Testis (tissue), 2 donors: ENCODE measurements around the gene SLC2A10.

Experiments used
- CTCF ChIP-seq, 3 experiments: fragments of 450-650 bp in 2 of 3; fragments of 200-600 bp in 1 of 3; sonication (generic) in 1 of 3; IDR thresholded peaks; one replicate each; pipeline ENCODE4 v1.5.1; 2016 to 2019; ENCODE audit warnings: antibody characterized with exemption in 3 of 3, mild to moderate bottlenecking in 2 of 3, moderate library complexity in 1 of 3
- POLR2A ChIP-seq: fragments of 450-650 bp; IDR thresholded peaks from one replicate; pipeline ENCODE4 v1.6.1; 2017; ENCODE audit warnings: antibody characterized with exemption, mild to moderate bottlenecking, moderate library complexity

- TF ChIP-seq CTCF (IDR thresholded peaks at IDR 0.05) (no peak), POLR2A (no peak)
These were observed 15.0 kb upstream of the SLC2A10 start for GRCh38 chr20:46694484-46694883.
